ENCODE data around the gene ACSM2A. TPM values are rescaled to one million over a fixed set of nuclear protein-coding genes. Genes with fewer than 3 reads are reported as not detected.
"Not testable (repeated sequence)": the region's sequence is repeated elsewhere in the genome, so short reads cannot be mapped to it uniquely, and the experiment has no call there.

Gene ACSM2A
- polyA plus RNA-seq, 2 donors: not detected

DNA sequence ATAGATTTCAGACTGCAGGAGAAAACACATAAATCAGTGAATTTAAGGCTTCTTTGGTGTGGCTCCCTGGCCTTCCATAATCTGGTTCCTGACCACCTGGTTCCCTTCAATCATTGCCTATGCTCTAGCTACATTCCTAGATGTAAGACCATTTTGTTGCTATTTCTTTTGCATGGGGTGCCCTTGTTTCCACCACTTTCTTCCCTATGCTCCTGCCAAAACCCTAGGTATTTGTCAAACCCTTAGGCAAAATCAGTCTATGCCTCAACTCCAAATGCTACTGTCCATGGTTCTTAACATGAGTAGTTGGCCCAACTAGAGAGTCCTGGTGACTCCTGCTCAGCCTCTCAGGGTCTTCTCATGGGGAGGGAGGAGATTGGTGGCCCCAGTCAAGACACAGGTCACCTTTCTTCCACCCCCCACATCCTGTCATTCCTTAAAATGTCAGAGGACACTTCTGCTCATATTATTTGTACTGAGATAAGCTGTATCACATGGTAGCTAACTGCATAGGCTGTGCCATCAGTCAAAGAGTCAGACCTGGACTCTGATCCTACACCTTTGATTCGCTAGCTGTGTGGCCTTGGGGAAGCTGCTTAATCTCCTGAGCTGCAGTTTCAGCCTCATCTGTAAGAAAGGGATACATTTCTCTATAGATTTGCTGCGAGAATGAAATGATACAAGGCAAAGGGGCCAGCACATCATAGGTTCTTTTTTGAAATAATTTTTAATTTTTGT, 27.0 kb upstream of the ACSM2A start:
- Histone ChIP-seq H3K36me3 (ENCODE audit: control insufficient read depth in 2 of 2, insufficient read depth in 2 of 2, low read length in 1 of 2) (no peaks in the 10 kb centered on the region), H3K4me1 (ENCODE audit: control insufficient read depth in 2 of 2, insufficient read depth in 2 of 2, low read length in 1 of 2) (no peaks in the 10 kb centered on the region), H3K27ac (ENCODE audit: low read depth in 2 of 2, low read length in 1 of 2) (no peak overlapping the region), H3K27me3 (ENCODE audit: control insufficient read depth in 1 of 2, insufficient read depth in 2 of 2, low read length in 2 of 2) (no peaks in the 10 kb centered on the region), H3K4me3 (ENCODE audit: low read depth in 1 of 2, low read length in 2 of 2) (no peak overlapping the region), H3K9me3 (ENCODE audit: control insufficient read depth in 2 of 2, insufficient read depth in 1 of 2, low read depth in 1 of 2, low read length in 1 of 2) (no peaks in the 10 kb centered on the region)
- 49 to 74% methylated on average over 2 of the region's 2 CpGs for WGBS, 2 donors

DNA sequence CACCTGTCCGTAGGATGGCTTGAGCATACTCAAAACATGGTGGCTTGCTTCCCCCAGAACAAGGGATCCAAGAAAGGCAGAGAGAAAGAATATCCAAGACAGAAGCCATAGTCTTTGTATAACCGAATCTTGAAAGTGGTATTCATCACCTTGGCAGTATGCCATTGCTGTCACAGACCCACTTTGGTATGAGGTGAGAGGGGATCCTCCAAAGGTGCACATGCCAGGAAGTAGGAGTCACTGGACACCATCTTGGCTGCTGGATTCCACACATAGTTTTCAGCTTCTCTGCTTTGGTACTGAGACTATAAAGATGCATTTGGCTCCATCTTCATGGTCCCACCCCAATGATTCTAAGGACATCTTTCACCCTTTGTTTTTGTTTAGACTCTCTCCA, 23.9 kb upstream of the ACSM2A start:
- H3K27ac ChIP-seq (ENCODE audit: low read depth in 2 of 2, low read length in 1 of 2); H3K4me3 ChIP-seq (ENCODE audit: low read depth in 1 of 2, low read length in 2 of 2); H3K27me3 ChIP-seq (ENCODE audit: control insufficient read depth in 1 of 2, insufficient read depth in 2 of 2, low read length in 2 of 2); H3K9me3 ChIP-seq (ENCODE audit: control insufficient read depth in 2 of 2, insufficient read depth in 1 of 2, low read depth in 1 of 2, low read length in 1 of 2); H3K36me3 ChIP-seq (ENCODE audit: control insufficient read depth in 2 of 2, insufficient read depth in 2 of 2, low read length in 1 of 2); H3K4me1 ChIP-seq (ENCODE audit: control insufficient read depth in 2 of 2, insufficient read depth in 2 of 2, low read length in 1 of 2): not testable (repeated sequence)
- 51 to 57% methylated on average over 2 of the region's 2 CpGs for WGBS, 2 donors

DNA sequence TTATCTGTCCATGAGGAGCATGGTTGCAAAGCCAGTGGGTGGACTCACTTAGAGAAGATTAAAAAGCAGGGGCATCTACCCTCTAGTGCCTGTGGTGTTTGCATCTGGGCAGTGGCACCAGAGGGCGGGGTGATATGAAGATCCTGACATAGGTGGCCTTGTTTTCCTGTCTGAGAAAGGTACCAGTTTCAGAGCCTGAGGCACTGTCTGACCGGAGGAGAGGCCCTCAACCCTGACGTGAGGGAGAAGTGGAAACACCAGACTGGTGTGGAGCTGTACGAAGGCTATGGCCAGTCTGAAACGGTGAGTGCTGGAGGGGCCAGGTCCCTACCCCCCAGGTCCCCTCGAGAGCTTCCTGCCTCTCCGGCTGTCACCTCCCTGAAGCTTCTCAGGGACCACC, 21.8 kb upstream of the ACSM2A start:
- not testable (repeated sequence) for H3K27ac ChIP-seq (ENCODE audit: low read depth in 2 of 2, low read length in 1 of 2); H3K4me1 ChIP-seq (ENCODE audit: control insufficient read depth in 2 of 2, insufficient read depth in 2 of 2, low read length in 1 of 2); H3K36me3 ChIP-seq (ENCODE audit: control insufficient read depth in 2 of 2, insufficient read depth in 2 of 2, low read length in 1 of 2); H3K4me3 ChIP-seq (ENCODE audit: low read depth in 1 of 2, low read length in 2 of 2); H3K9me3 ChIP-seq (ENCODE audit: control insufficient read depth in 2 of 2, insufficient read depth in 1 of 2, low read depth in 1 of 2, low read length in 1 of 2); H3K27me3 ChIP-seq (ENCODE audit: control insufficient read depth in 1 of 2, insufficient read depth in 2 of 2, low read length in 2 of 2)
- WGBS, 2 donors: 73 to 79% methylated on average over 7 of the region's 7 CpGs

DNA sequence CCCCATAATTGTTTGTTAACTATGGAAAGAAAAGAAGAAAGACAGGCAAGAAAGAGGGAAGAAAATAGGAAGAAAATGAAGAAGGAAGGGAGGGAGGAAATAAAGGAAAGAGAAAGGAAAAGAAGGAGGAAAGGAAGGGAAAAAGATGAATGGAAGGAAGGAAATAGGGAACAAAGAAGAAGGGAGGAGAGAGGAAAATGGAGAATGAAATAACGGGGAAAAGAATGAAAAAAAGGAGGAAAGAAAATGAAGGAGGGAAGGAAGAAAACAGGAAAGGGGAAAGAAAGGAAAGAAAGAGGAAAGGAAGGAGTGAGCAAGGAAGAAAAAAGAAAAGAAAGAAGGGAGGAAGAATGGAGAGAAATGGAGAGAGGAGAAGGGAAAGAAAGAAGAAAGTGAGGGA, 20.8 kb upstream of the ACSM2A start:
- H3K4me3 ChIP-seq (ENCODE audit: low read depth in 1 of 2, low read length in 2 of 2); H3K27me3 ChIP-seq (ENCODE audit: control insufficient read depth in 1 of 2, insufficient read depth in 2 of 2, low read length in 2 of 2); H3K9me3 ChIP-seq (ENCODE audit: control insufficient read depth in 2 of 2, insufficient read depth in 1 of 2, low read depth in 1 of 2, low read length in 1 of 2); H3K27ac ChIP-seq (ENCODE audit: low read depth in 2 of 2, low read length in 1 of 2); H3K36me3 ChIP-seq (ENCODE audit: control insufficient read depth in 2 of 2, insufficient read depth in 2 of 2, low read length in 1 of 2); H3K4me1 ChIP-seq (ENCODE audit: control insufficient read depth in 2 of 2, insufficient read depth in 2 of 2, low read length in 1 of 2): not testable (repeated sequence)
- WGBS, 2 donors: 83 to 94% methylated on average over 1 of the region's 1 CpG

DNA sequence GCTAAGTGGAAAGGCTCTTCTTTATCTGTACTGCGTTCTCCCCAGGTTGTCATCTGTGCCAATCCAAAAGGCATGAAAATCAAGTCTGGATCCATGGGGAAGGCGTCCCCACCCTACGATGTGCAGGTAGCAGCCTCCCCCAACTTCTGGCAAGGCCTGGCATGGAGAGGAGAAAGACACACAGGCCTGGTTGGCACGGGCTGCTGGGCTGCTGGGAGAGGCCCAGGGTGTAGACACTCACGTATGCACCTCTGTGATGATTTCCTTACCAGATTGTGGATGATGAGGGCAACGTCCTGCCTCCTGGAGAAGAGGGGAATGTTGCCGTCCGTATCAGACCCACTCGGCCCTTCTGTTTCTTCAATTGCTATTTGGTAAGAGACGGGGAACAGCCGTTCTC, 20.4 kb upstream of the ACSM2A start:
- Histone ChIP-seq H3K27ac (ENCODE audit: low read depth in 2 of 2, low read length in 1 of 2) (no peak overlapping the region), H3K36me3 (ENCODE audit: control insufficient read depth in 2 of 2, insufficient read depth in 2 of 2, low read length in 1 of 2) (no peaks in the 10 kb centered on the region), H3K4me1 (ENCODE audit: control insufficient read depth in 2 of 2, insufficient read depth in 2 of 2, low read length in 1 of 2) (no peaks in the 10 kb centered on the region), H3K4me3 (ENCODE audit: low read depth in 1 of 2, low read length in 2 of 2) (no peak overlapping the region), H3K9me3 (ENCODE audit: control insufficient read depth in 2 of 2, insufficient read depth in 1 of 2, low read depth in 1 of 2, low read length in 1 of 2) (no peaks in the 10 kb centered on the region), H3K27me3 (ENCODE audit: control insufficient read depth in 1 of 2, insufficient read depth in 2 of 2, low read length in 2 of 2) (no peaks in the 10 kb centered on the region)
- 68 to 75% methylated on average over 11 of the region's 11 CpGs for WGBS, 2 donors

DNA sequence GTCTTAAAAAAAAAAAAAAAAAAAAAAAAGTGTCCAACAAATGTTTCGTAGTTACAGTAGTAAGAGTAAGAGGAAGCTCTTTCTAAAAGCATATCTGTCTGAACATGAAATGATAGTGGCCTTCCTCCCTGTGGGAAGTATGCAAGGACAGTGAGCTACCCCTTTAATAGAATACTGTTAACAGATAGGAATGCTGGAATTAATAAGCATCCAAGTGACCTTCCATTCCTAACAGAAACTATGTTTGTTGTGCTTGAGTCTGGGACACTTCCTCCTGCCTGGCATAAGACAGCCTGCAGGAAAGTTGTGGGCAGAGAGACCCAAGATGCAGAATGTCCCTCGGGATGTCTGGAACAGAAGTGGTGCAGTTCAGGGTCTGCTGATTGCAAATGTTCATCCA, 12.4 kb upstream of the ACSM2A start:
- not testable (repeated sequence) for H3K27me3 ChIP-seq (ENCODE audit: control insufficient read depth in 1 of 2, insufficient read depth in 2 of 2, low read length in 2 of 2); H3K4me1 ChIP-seq (ENCODE audit: control insufficient read depth in 2 of 2, insufficient read depth in 2 of 2, low read length in 1 of 2); H3K4me3 ChIP-seq (ENCODE audit: low read depth in 1 of 2, low read length in 2 of 2); H3K9me3 ChIP-seq (ENCODE audit: control insufficient read depth in 2 of 2, insufficient read depth in 1 of 2, low read depth in 1 of 2, low read length in 1 of 2); H3K27ac ChIP-seq (ENCODE audit: low read depth in 2 of 2, low read length in 1 of 2); H3K36me3 ChIP-seq (ENCODE audit: control insufficient read depth in 2 of 2, insufficient read depth in 2 of 2, low read length in 1 of 2)
- 50 to 69% methylated on average over 1 of the region's 2 CpGs for WGBS, 2 donors

DNA sequence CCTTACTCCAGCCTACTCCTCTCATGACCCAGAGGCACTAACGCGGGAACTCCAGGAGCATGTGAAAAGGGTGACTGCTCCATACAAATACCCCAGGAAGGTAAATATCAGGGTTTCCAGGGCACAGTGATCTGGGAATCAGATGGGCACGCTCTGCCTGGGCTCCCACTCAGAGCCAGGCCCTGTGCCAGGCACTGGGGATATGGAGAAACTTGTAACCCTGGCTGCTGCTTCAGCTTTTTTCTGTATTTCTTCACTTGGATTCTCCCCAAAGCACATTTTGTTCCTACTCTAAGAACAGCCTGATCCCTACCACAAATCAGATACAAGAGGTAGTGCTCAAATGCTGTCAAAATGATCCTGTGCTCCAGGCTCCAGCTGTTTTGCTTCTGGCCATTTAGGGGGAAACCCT, 11.5 kb upstream of the ACSM2A start:
- not testable (repeated sequence) for H3K27ac ChIP-seq (ENCODE audit: low read depth in 2 of 2, low read length in 1 of 2); H3K4me3 ChIP-seq (ENCODE audit: low read depth in 1 of 2, low read length in 2 of 2)

DNA sequence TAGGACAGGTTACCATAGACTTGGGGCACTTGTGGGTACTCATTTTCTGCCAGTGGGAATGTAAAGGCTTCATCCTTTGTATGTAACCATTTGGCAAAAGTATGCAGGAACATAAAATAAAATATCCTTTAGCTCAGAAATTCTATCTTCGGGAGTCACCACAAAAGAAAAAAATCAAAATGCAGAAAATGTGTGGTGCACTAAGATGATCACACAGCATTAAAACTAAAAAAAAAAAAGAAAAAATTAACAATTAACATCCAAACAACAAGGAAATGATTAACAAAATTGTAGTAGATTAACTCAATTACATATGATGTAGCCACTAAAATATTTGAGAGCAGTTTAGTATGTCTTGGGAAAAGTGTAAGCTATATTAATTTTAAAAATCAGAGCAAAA, 10.6 kb upstream of the ACSM2A start:
- peak overlapping the region; percentile 14 to 65 for H3K27ac ChIP-seq (ENCODE audit: low read depth in 2 of 2, low read length in 1 of 2)
- H3K36me3 ChIP-seq (ENCODE audit: control insufficient read depth in 2 of 2, insufficient read depth in 2 of 2, low read length in 1 of 2); H3K4me3 ChIP-seq (ENCODE audit: low read depth in 1 of 2, low read length in 2 of 2); H3K4me1 ChIP-seq (ENCODE audit: control insufficient read depth in 2 of 2, insufficient read depth in 2 of 2, low read length in 1 of 2); H3K27me3 ChIP-seq (ENCODE audit: control insufficient read depth in 1 of 2, insufficient read depth in 2 of 2, low read length in 2 of 2); H3K9me3 ChIP-seq (ENCODE audit: control insufficient read depth in 2 of 2, insufficient read depth in 1 of 2, low read depth in 1 of 2, low read length in 1 of 2): not testable (repeated sequence)
- WGBS, 2 donors: 67 to 83% methylated on average over 1 of the region's 1 CpG

More for the DNA sequence above, 11.5 kb upstream of the ACSM2A start:
- not testable (repeated sequence) for H3K4me1 ChIP-seq (ENCODE audit: control insufficient read depth in 2 of 2, insufficient read depth in 2 of 2, low read length in 1 of 2); H3K27me3 ChIP-seq (ENCODE audit: control insufficient read depth in 1 of 2, insufficient read depth in 2 of 2, low read length in 2 of 2); H3K9me3 ChIP-seq (ENCODE audit: control insufficient read depth in 2 of 2, insufficient read depth in 1 of 2, low read depth in 1 of 2, low read length in 1 of 2); H3K36me3 ChIP-seq (ENCODE audit: control insufficient read depth in 2 of 2, insufficient read depth in 2 of 2, low read length in 1 of 2)
- WGBS, 2 donors: 32 to 47% methylated on average over 3 of the region's 3 CpGs

DNA sequence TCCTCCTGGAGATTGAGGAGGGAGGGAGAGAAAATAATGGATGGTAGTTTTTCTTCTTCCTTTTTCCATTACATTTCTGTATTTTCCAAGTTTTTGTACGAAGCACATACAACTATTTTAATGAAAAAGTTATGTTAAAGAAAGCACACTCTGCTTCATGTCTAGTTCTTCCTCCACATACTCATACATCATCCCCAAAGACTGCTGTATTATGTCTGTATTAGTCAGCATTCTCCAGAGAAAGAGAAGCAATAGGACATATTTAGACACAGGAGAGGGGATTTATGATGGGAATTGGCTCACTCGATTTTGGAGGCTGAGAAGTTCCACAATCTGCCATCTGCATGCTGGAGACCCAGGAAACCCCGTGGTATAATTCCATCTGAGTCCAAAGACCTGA, 10.1 kb upstream of the ACSM2A start:
- 48 to 54% methylated on average over 3 of the region's 3 CpGs for WGBS, 2 donors
- Histone ChIP-seq H3K4me3 (ENCODE audit: low read depth in 1 of 2, low read length in 2 of 2) (no peak overlapping the region), H3K27ac (ENCODE audit: low read depth in 2 of 2, low read length in 1 of 2) (no peak overlapping the region), H3K27me3 (ENCODE audit: control insufficient read depth in 1 of 2, insufficient read depth in 2 of 2, low read length in 2 of 2) (no peaks in the 10 kb centered on the region), H3K4me1 (ENCODE audit: control insufficient read depth in 2 of 2, insufficient read depth in 2 of 2, low read length in 1 of 2) (no peaks in the 10 kb centered on the region), H3K9me3 (ENCODE audit: control insufficient read depth in 2 of 2, insufficient read depth in 1 of 2, low read depth in 1 of 2, low read length in 1 of 2) (no peaks in the 10 kb centered on the region), H3K36me3 (ENCODE audit: control insufficient read depth in 2 of 2, insufficient read depth in 2 of 2, low read length in 1 of 2) (no peaks in the 10 kb centered on the region)

DNA sequence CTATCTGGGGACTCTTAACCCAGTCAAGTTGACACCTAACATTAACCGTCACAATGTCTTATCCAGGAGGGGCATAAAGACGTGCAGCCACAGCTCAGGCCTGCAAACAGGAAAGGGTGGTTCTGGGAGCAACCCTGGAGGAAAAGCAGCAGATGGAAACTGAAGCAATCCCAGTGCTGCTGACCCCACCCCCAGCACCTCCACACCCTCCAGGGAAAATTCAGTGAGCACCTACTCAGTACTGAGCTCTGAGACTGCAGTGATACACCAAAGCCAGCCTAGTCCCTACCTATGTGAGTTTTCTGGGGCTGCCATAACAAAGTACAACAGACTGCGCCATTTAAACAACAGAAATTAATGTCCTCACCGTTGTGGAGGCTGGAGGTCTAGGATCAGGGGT, 9.5 kb upstream of the ACSM2A start:
- 85 to 88% methylated on average over 2 of the region's 4 CpGs for WGBS, 2 donors
- H3K9me3 ChIP-seq (ENCODE audit: control insufficient read depth in 2 of 2, insufficient read depth in 1 of 2, low read depth in 1 of 2, low read length in 1 of 2); H3K27me3 ChIP-seq (ENCODE audit: control insufficient read depth in 1 of 2, insufficient read depth in 2 of 2, low read length in 2 of 2); H3K27ac ChIP-seq (ENCODE audit: low read depth in 2 of 2, low read length in 1 of 2); H3K4me1 ChIP-seq (ENCODE audit: control insufficient read depth in 2 of 2, insufficient read depth in 2 of 2, low read length in 1 of 2); H3K36me3 ChIP-seq (ENCODE audit: control insufficient read depth in 2 of 2, insufficient read depth in 2 of 2, low read length in 1 of 2); H3K4me3 ChIP-seq (ENCODE audit: low read depth in 1 of 2, low read length in 2 of 2): not testable (repeated sequence)
